Activated B cell treated with CpG ODN at 0.5 μM for 24 hours (primary cell): ENCODE results near the gene DCLK2. TPM values are rescaled to one million over a fixed set of nuclear protein-coding genes. Genes with fewer than 3 reads are reported as not detected.

Source experiments
- ATAC-seq: fragments of 200-7000 bp; cut with Tn5 transposase; one replicate; pipeline ENCODE4 v1.10.0; 2021; ENCODE audit warnings: low read depth, mild to moderate bottlenecking, moderate library complexity
- CTCF ChIA-PET: fragments of 350-600 bp; sonication (Branson Sonifier 250); formaldehyde crosslinking; loops from one replicate; lab custom pipeline; 2021; ENCODE audit warnings: antibody characterized with exemption; lab: Charles Lee
- POLR2A ChIA-PET: fragments of 350-600 bp; sonication (Branson Sonifier 250); formaldehyde crosslinking; loops from one replicate; lab custom pipeline; 2021; ENCODE audit warnings: antibody characterized with exemption; lab: Charles Lee
- DNase-seq: peaks from one replicate; pipeline ENCODE4 v3.0.0; 2022
- H3K27ac Mint-ChIP-seq: one replicate; pipeline ENCODE4 v1.8.0; 2020; ENCODE audit warnings: mixed read lengths
- H3K27me3 Mint-ChIP-seq: one replicate; pipeline ENCODE4 v1.8.0; 2021; ENCODE audit warnings: mixed read lengths
- H3K36me3 Mint-ChIP-seq: one replicate; pipeline ENCODE4 v1.8.0; 2021; ENCODE audit warnings: low read depth, mixed read lengths
- H3K4me1 Mint-ChIP-seq: one replicate; pipeline ENCODE4 v1.8.0; 2021; ENCODE audit warnings: mixed read lengths
- H3K4me3 Mint-ChIP-seq: one replicate; pipeline ENCODE4 v1.8.0; 2020; ENCODE audit warnings: mild to moderate bottlenecking, mixed read lengths
- H3K9me3 Mint-ChIP-seq: one replicate; pipeline ENCODE4 v1.8.0; 2020; ENCODE audit warnings: mixed read lengths
- intact Hi-C: fragments of 100-400 bp; cut with micrococcal nuclease; formaldehyde crosslinking; loops from one replicate; pipeline ENCODE4 v1.15.1; 2024
- total RNA-seq: library from RNA; stranded (reverse); gene quantifications from 2 replicates; pipeline ENCODE4 v1.2.3, GENCODE V29; 2022
- TF ChIP-seq, protein P1 (sequence below): fragments of 200-600 bp; IDR thresholded peaks from one replicate; pipeline ENCODE4 v1.8.0; 2022; ENCODE audit warnings: antibody characterized with exemption, mild to moderate bottlenecking

Gene DCLK2
- total RNA-seq, 1 donor from 2014 or later, result 3.4 TPM

DNA sequence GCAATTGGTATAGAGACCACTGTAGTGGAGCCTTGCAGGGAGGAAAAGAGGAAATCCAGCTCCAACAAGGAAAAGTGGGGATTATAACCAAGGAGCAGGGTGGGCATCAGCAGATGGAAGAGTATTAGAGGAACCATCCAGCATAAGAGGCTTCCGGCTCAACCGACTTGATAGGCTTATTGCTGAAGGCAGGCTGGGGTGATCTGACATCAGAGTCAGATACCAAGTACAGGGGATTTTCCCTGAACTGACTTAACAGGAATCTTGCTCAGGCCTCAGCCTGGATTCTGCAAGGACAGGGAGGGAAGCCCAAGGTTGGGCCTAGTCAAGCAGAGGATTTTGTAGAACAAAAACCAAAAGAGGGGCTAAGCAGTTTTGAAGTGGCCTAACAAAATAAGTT lies 129.6 kb downstream of the DCLK2 start:
- H3K27ac Mint-ChIP-seq, result no peak overlapping the region
- H3K4me3 Mint-ChIP-seq, result no peak overlapping the region
- ATAC-seq, result no peak
- TF ChIP-seq, protein P1, sequence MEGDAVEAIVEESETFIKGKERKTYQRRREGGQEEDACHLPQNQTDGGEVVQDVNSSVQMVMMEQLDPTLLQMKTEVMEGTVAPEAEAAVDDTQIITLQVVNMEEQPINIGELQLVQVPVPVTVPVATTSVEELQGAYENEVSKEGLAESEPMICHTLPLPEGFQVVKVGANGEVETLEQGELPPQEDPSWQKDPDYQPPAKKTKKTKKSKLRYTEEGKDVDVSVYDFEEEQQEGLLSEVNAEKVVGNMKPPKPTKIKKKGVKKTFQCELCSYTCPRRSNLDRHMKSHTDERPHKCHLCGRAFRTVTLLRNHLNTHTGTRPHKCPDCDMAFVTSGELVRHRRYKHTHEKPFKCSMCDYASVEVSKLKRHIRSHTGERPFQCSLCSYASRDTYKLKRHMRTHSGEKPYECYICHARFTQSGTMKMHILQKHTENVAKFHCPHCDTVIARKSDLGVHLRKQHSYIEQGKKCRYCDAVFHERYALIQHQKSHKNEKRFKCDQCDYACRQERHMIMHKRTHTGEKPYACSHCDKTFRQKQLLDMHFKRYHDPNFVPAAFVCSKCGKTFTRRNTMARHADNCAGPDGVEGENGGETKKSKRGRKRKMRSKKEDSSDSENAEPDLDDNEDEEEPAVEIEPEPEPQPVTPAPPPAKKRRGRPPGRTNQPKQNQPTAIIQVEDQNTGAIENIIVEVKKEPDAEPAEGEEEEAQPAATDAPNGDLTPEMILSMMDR, result no peak
- ChIA-PET POLR2A (no interaction called here), CTCF (interaction anchor here (1.9 to 4.5 kb wide), 2 partner anchors 200 to 209 kb away, joined by 22 to 142 read pairs; no protein-coding TSS in a partner anchor)
- no peaks in the 10 kb centered on the region for H3K4me1 Mint-ChIP-seq
- no peak for DNase-seq
- intact Hi-C loops, result no loop called here
- H3K9me3 Mint-ChIP-seq, result no peaks in the 10 kb centered on the region
- peaks cover 4% of the 10 kb centered on the region for H3K27me3 Mint-ChIP-seq
- no peaks in the 10 kb centered on the region for H3K36me3 Mint-ChIP-seq

DNA sequence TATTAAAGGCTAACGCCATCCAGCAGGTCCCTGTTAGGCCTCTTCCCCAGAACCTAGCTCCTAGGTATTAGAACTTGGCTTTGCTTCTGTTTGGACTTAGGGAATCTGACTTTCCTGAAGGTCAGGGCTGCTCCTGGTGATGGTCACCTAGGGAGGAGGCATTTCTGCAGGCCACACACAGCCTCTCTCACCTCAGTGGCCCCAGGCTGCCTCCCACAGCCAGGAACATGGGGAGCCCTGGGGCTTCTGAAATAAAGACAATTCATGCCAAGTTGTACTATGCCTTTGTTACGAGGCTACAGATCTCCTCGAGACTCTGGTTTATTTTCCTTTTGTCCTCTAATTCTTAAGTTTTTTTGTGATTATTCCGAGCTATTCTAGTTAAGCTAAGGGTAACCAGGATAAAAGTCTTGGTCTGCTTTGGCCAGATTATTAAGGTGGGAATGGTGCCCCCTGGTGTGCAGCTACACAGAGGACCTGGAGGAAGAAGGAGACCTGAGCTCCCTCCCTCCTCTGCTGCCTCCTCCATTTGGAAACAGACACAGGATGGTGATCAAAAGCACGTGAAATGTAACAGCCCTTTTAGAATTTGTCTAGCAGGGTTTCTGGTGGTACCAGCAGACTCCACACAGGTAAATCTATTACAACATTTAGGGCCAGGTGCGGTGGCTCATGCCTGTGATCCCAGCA lies 131.0 kb downstream of the DCLK2 start:
- ATAC-seq (no peak), DNase-seq (peak; percentile 25)
- Mint-ChIP-seq H3K27ac (no peak overlapping the region), H3K4me3 (no peak overlapping the region), H3K4me1 (no peaks in the 10 kb centered on the region), H3K9me3 (no peaks in the 10 kb centered on the region), H3K27me3 (peaks cover 3% of the 10 kb centered on the region), H3K36me3 (no peaks in the 10 kb centered on the region)
- ChIA-PET POLR2A (interaction anchor here (0.8 kb wide), 1 partner anchor 127 kb away, joined by 5 read pairs; no protein-coding TSS in a partner anchor), CTCF (interaction anchor here (0.9 to 4.5 kb wide), 13 partner anchors 9 to 236 kb away, joined by 3 to 142 read pairs (median 4); no protein-coding TSS in a partner anchor)
- intact Hi-C loops, result loop anchor here (1.0 kb wide), 4 partner anchors 130 to 228 kb away; no protein-coding TSS in a partner anchor
- TF ChIP-seq, protein P1, result no peak

DNA sequence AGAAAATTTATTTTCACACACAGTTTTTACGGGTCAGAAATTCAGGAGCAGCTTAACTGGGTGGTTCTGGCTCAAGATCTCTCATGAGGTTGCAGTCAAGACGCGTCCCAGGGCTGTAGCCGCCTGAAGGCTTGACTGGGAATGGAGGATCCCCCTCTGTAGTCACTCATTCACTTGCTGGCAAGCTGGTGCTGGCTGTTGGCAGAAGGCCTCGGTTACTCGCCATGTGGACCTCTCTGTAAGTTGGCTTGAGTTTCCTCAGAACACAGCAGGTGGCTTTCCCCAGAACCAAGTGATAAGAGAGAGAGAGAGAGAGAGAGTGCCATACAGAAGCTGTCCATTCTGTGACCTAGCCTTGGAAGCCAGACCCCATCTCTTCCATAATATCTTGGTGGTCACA lies 132.8 kb downstream of the DCLK2 start:
- H3K4me3 Mint-ChIP-seq, result no peak overlapping the region
- H3K36me3 Mint-ChIP-seq, result no peaks in the 10 kb centered on the region
- intact Hi-C loops, result no loop called here
- CTCF ChIA-PET, result interaction anchor here (4.5 kb wide), 1 partner anchor 203 kb away, joined by 142 read pairs; no protein-coding TSS in a partner anchor
- no peak overlapping the region for H3K27ac Mint-ChIP-seq
- H3K9me3 Mint-ChIP-seq, result no peaks in the 10 kb centered on the region
- POLR2A ChIA-PET, result no interaction called here
- H3K27me3 Mint-ChIP-seq, result peaks cover 3% of the 10 kb centered on the region
- no peak for ATAC-seq
- TF ChIP-seq, protein P1, result no peak
- no peaks in the 10 kb centered on the region for H3K4me1 Mint-ChIP-seq
- DNase-seq, result no peak

DNA sequence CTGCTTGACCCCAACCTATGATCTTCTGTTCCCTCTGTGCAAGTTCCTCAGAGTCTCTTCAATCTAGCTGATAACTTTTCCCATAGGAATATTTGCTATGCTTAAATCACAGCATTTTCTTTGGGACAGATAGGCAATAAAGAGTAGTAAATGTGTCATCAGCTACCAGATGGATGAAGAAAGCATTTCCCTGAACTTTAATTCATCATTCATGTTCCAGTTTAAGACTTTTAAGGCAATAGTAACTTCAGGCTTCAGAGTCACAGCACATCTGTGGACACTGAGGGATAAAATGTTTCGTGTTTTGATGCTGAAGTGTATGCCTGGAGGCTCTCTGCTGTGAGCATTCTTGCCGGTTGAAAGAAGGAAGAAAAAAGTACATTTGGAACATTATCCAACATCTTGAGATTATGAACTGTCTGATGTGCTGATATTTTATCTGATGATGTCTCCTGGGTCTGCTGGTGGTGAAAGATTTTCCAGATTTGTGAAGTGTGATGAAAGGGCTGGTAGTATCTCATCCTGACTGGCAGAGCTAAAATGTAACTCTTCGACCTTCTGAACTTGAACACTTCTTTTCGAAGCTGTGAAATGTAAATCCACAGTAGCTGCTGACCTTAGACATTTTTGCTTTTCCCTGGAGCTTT lies 133.7 kb downstream of the DCLK2 start:
- no peak for ATAC-seq

More for the DNA sequence above, 133.7 kb downstream of the DCLK2 start:
- intact Hi-C loops, result no loop called here
- DNase-seq, result no peak
- no peaks in the 10 kb centered on the region for H3K36me3 Mint-ChIP-seq
- TF ChIP-seq, protein P1, result no peak
- no peak overlapping the region for H3K4me3 Mint-ChIP-seq
- peaks cover 3% of the 10 kb centered on the region for H3K27me3 Mint-ChIP-seq
- no peak overlapping the region for H3K27ac Mint-ChIP-seq
- ChIA-PET POLR2A (no interaction called here), CTCF (interaction anchor here (4.5 kb wide), 1 partner anchor 204 kb away, joined by 142 read pairs; no protein-coding TSS in a partner anchor)
- no peaks in the 10 kb centered on the region for H3K4me1 Mint-ChIP-seq
- H3K9me3 Mint-ChIP-seq, result no peaks in the 10 kb centered on the region
